Hepatocyte (in vitro differentiated cells): ENCODE data around the gene RDX. TPM values are rescaled to one million over a fixed set of nuclear protein-coding genes. Genes with fewer than 3 reads are reported as not detected.
A peak's percentile ranks its signal among the peaks of the same experiment; 100 is the strongest.
"Not testable (repeated sequence)": the region's sequence is repeated elsewhere in the genome, so short reads cannot be mapped to it uniquely, and the experiment has no call there.

Source experiments
- DNase-seq: peaks from one replicate; pipeline ENCODE4 v3.0.0-alpha.2; 2016; ENCODE audit warnings: low spot score
- H2AFZ ChIP-seq: fragments of 200-600 bp; sonication (generic); 2 replicates; pipeline ENCODE4 v1.6.0; 2016; ENCODE audit warnings: antibody characterized with exemption, mild to moderate bottlenecking
- H3K27ac ChIP-seq: fragments of 200-600 bp; sonication (generic); 2 replicates; pipeline ENCODE4 v1.5.1; 2016; ENCODE audit warnings: mild to moderate bottlenecking
- H3K27me3 ChIP-seq: fragments of 200-600 bp; sonication (generic); 2 replicates; pipeline ENCODE4 v1.6.1; 2016
- H3K36me3 ChIP-seq: fragments of 200-600 bp; sonication (generic); replicated peaks from 2 replicates; pipeline ENCODE4 v1.5.1; 2016; ENCODE audit warnings: low read depth; ENCODE audit not compliant: insufficient read depth
- H3K4me1 ChIP-seq: fragments of 200-600 bp; sonication (generic); 2 replicates; pipeline ENCODE4 v1.5.1; 2016; ENCODE audit warnings: mild to moderate bottlenecking, moderate library complexity; ENCODE audit not compliant: insufficient read depth
- H3K4me2 ChIP-seq: fragments of 200-600 bp; sonication (generic); 2 replicates; pipeline ENCODE4 v1.6.0; 2016
- H3K4me3 ChIP-seq: fragments of 200-600 bp; sonication (generic); 2 replicates; pipeline ENCODE4 v1.5.1; 2016; ENCODE audit warnings: mild to moderate bottlenecking
- H3K79me2 ChIP-seq: fragments of 200-600 bp; sonication (generic); 2 replicates; pipeline ENCODE4 v1.6.0; 2017; ENCODE audit warnings: mild to moderate bottlenecking
- H3K9me2 ChIP-seq: fragments of 200-600 bp; sonication (generic); replicated peaks from 2 replicates; pipeline ENCODE4 v1.6.0; 2017; ENCODE audit warnings: mild to moderate bottlenecking; ENCODE audit not compliant: insufficient read depth
- H3K9me3 ChIP-seq: fragments of 200-600 bp; sonication (generic); 2 replicates; pipeline ENCODE4 v1.5.1; 2016; ENCODE audit warnings: low read depth, mild to moderate bottlenecking
- H4K20me1 ChIP-seq: fragments of 200-600 bp; sonication (generic); 2 replicates; pipeline ENCODE4 v1.6.0; 2016; ENCODE audit warnings: mild to moderate bottlenecking; ENCODE audit not compliant: insufficient read depth, poor library complexity, severe bottlenecking
- CTCF ChIP-seq: fragments of 200-600 bp; sonication (generic); IDR thresholded peaks from 2 replicates; pipeline ENCODE4 v1.5.1; 2016; ENCODE audit warnings: antibody characterized with exemption, mild to moderate bottlenecking; ENCODE audit not compliant: poor library complexity
- EZH2 ChIP-seq: fragments of 200-600 bp; sonication (generic); IDR thresholded peaks from 2 replicates; pipeline ENCODE4 v1.6.1; 2016; ENCODE audit warnings: antibody characterized with exemption, mild to moderate bottlenecking, borderline replicate concordance
- EZH2phosphoT487 ChIP-seq: fragments of 200-600 bp; sonication (generic); IDR thresholded peaks from one replicate; pipeline ENCODE4 v1.6.1; 2018; ENCODE audit warnings: antibody characterized with exemption, mild to moderate bottlenecking, low read depth, moderate library complexity; ENCODE audit not compliant: unreplicated experiment, severe bottlenecking
- WGBS: methylation state at CpG from one replicate; pipeline ENCODE4 v1.1.6; 2016; ENCODE audit warnings: low lambda C conversion rate; ENCODE audit errors: missing lambda C conversion rate; 5-methylcytosine and 5-hydroxymethylcytosine counted together
- polyA plus RNA-seq: library from polyadenylated mRNA; unstranded; fragments of >200 nt; fragmentation: Nextera tagmentation; extraction: Ambion mirVana; gene quantifications from 2 replicates; pipeline ENCODE4 v1.2.1, GENCODE V29; 2016
- total RNA-seq: library from RNA; depleted of rRNA; stranded (reverse); fragments of >200 nt; gene quantifications from 2 replicates; pipeline ENCODE4 v1.2.3, GENCODE V29; 2014

Gene RDX
- total and polyA plus RNA-seq, 2 experiments from 2014 or later: 106 to 143 TPM

GRCh38 chr11:110208678-110209312 lies 87.6 kb downstream of the RDX start:
- not testable (repeated sequence) for H3K9me3 ChIP-seq, H4K20me1 ChIP-seq, H3K79me2 ChIP-seq, H3K9me2 ChIP-seq, H3K36me3 ChIP-seq, H3K4me1 ChIP-seq, H3K27me3 ChIP-seq, H3K27ac ChIP-seq
- Histone ChIP-seq H2AFZ (peak overlapping the region; percentile 43), H3K4me2 (peak overlapping the region; percentile 81), H3K4me3 (peak overlapping the region; percentile 29)
- DNase-seq: peak; percentile 49
- TF ChIP-seq CTCF: peak; percentile 29
- WGBS: 26% methylated on average over 29 of the region's 29 CpGs

GRCh38 chr11:110207123-110207522 lies 89.3 kb downstream of the RDX start:
- H3K4me2 ChIP-seq: no peak overlapping the region
- no peaks in the 10 kb centered on the region for H3K36me3 ChIP-seq
- no peak overlapping the region for H3K27ac ChIP-seq
- H3K4me1 ChIP-seq: peaks cover 5% of the 10 kb centered on the region
- TF ChIP-seq EZH2phosphoT487 (no peak), EZH2 (no peak), CTCF (no peak)
- no peaks in the 10 kb centered on the region for H4K20me1 ChIP-seq
- H3K79me2 ChIP-seq: no peaks in the 10 kb centered on the region
- WGBS: 97% methylated on average over 6 of the region's 6 CpGs
- no peaks in the 10 kb centered on the region for H3K9me2 ChIP-seq
- H3K4me3 ChIP-seq: no peak overlapping the region
- no peaks in the 10 kb centered on the region for H3K9me3 ChIP-seq
- H3K27me3 ChIP-seq: no peaks in the 10 kb centered on the region
- DNase-seq: no peak
- H2AFZ ChIP-seq: no peak overlapping the region

GRCh38 chr11:110200836-110201235 lies 95.6 kb downstream of the RDX start:
- Histone ChIP-seq H3K4me2 (no peak overlapping the region), H2AFZ (no peak overlapping the region), H3K4me1 (peaks cover 10% of the 10 kb centered on the region), H4K20me1 (no peaks in the 10 kb centered on the region), H3K4me3 (no peak overlapping the region), H3K9me3 (no peaks in the 10 kb centered on the region), H3K27ac (peak overlapping the region; percentile 30), H3K9me2 (no peaks in the 10 kb centered on the region), H3K36me3 (no peaks in the 10 kb centered on the region), H3K27me3 (no peaks in the 10 kb centered on the region), H3K79me2 (no peaks in the 10 kb centered on the region)
- 90% methylated on average over 10 of the region's 10 CpGs for WGBS
- TF ChIP-seq CTCF (no peak), EZH2 (no peak), EZH2phosphoT487 (no peak)
- no peak for DNase-seq

GRCh38 chr11:110200241-110200640 lies 96.2 kb downstream of the RDX start:
- H3K9me3 ChIP-seq: no peaks in the 10 kb centered on the region
- H3K9me2 ChIP-seq: no peaks in the 10 kb centered on the region
- H3K36me3 ChIP-seq: no peaks in the 10 kb centered on the region
- H3K79me2 ChIP-seq: no peaks in the 10 kb centered on the region
- H3K4me2 ChIP-seq: no peak overlapping the region
- TF ChIP-seq EZH2 (no peak), CTCF (no peak), EZH2phosphoT487 (no peak)
- 47% methylated on average over 6 of the region's 6 CpGs for WGBS
- no peak overlapping the region for H3K4me3 ChIP-seq
- no peak for DNase-seq
- no peaks in the 10 kb centered on the region for H3K27me3 ChIP-seq
- no peak overlapping the region for H2AFZ ChIP-seq
- H3K27ac ChIP-seq: peak overlapping the region; percentile 30
- no peaks in the 10 kb centered on the region for H4K20me1 ChIP-seq
- H3K4me1 ChIP-seq: peaks cover 14% of the 10 kb centered on the region
